NCI-H1417 (cell line): ENCODE data around the gene RPL22.

ENCODE experiments used
- DNase-seq, 3 experiments: peaks; one replicate each; lab custom pipeline; 2025; lab: John Stamatoyannopoulos, UW

Gene RPL22

GRCh38 chr1:6172549-6172948 is 26.8 kb downstream of the RPL22 start:
- no peak for DNase-seq

GRCh38 chr1:6171548-6172124 is 27.8 kb downstream of the RPL22 start:
- DNase-seq: peak in 1 of 3 experiments; percentile 33

GRCh38 chr1:6170742-6171201 is 28.6 kb downstream of the RPL22 start:
- no peak for DNase-seq

- DNase-seq: no peak
These were observed 29.2 kb downstream of the RPL22 start for GRCh38 chr1:6170116-6170741.

- DNase-seq: peak in 1 of 3 experiments; percentile 2
These were observed 30.3 kb downstream of the RPL22 start for GRCh38 chr1:6168947-6169586.

GRCh38 chr1:6167391-6168303 is 31.7 kb downstream of the RPL22 start:
- no peak for DNase-seq

- no peak for DNase-seq
These were observed 32.6 kb downstream of the RPL22 start for GRCh38 chr1:6166655-6167390.

GRCh38 chr1:6166221-6166620 is 33.2 kb downstream of the RPL22 start:
- no peak for DNase-seq

- DNase-seq: no peak
These were observed 33.9 kb downstream of the RPL22 start for GRCh38 chr1:6165441-6165985.

GRCh38 chr1:6165027-6165426 is 34.4 kb downstream of the RPL22 start:
- DNase-seq: no peak

- peak in 1 of 3 experiments; percentile 24 for DNase-seq
These were observed 35.3 kb downstream of the RPL22 start for GRCh38 chr1:6163973-6164617.

- DNase-seq: peak in 1 of 3 experiments; percentile 76
These were observed 36.0 kb downstream of the RPL22 start for GRCh38 chr1:6163191-6163972.

GRCh38 chr1:6162773-6163172 is 36.6 kb downstream of the RPL22 start:
- DNase-seq: peak in 2 of 3 experiments; percentile 50 to 76

GRCh38 chr1:6162341-6162740 is 37.1 kb downstream of the RPL22 start:
- DNase-seq: no peak

- no peak for DNase-seq
These were observed 41.2 kb downstream of the RPL22 start for GRCh38 chr1:6158181-6158580.

- peak; percentile 33 to 90 (median 71) for DNase-seq
These were observed 41.7 kb downstream of the RPL22 start for GRCh38 chr1:6157528-6158174.

- DNase-seq: no peak
These were observed 42.3 kb downstream of the RPL22 start for GRCh38 chr1:6157132-6157527.

GRCh38 chr1:6154525-6155319 is 44.7 kb downstream of the RPL22 start:
- DNase-seq: no peak

GRCh38 chr1:6152882-6153281 is 46.5 kb downstream of the RPL22 start:
- DNase-seq: peak in 1 of 3 experiments; percentile 35
